GM21723 (cell line): ENCODE data around the gene DGLUCY.
"Not testable (repeated sequence)": the region's sequence is repeated elsewhere in the genome, so short reads cannot be mapped to it uniquely, and the experiment has no call there.

ENCODE experiments used
- ATAC-seq: cut with Tn5 transposase; IDR thresholded peaks from one replicate; pipeline ENCODE4 v1.9.1; 2021; ENCODE audit warnings: mild to moderate bottlenecking, moderate library complexity; ENCODE audit not compliant: unreplicated experiment

Gene DGLUCY

GRCh38 chr14:91167380-91167770, 53.5 kb downstream of the DGLUCY start:
- ATAC-seq, result no peak

DNA sequence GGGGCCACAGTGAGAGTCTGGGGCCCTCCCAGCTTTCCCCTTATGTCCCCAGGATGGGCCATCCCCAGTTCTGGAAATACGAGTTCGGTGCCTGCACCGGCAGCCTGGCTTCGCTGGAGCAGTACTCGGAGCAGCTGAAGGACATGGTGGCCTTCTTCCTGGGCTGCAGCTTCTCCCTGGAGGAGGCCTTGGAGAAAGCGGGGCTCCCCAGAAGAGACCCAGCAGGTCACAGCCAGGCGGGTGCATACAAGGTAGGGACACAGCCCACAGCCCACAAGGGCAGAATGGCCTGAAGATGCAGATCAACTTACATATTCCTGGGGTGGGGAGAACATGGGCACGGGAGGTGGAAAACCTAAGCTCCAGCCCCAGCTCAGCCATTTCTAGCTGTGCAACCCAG, 56.1 kb downstream of the DGLUCY start:
- ATAC-seq, result no peak

DNA sequence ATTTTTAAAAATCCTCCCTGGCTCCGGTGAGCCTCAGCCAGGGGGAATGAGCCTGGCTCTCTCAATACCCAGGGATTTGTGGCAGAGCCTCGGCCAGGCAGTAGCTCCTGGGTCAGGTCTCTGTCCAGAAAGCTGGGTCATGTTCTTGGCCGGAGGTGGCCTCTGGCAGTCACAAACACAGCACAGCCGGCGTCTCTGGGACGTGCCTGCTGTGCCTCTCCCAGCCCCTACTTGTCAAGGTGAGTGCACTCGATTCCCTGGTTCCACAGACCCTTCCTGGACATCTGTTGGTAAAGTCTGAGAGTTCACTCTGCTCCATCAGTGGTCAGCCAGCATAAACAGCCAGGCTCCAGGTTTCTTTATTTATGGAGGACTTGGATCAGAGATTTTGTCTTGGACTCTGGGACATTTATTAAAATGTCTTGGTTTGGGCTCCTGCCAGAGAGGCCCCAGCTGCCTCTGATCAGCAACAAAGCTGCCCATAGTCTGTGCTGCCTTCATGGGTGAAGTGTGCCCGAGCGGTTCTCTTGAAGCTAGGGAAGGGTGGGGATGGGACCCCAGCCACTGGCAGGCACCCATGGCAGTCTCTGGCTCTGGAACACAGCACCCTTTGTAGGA, 56.7 kb downstream of the DGLUCY start:
- ATAC-seq, result no peak

- ATAC-seq, result no peak
Observed at GRCh38 chr14:91171291-91171690, 57.4 kb downstream of the DGLUCY start.

DNA sequence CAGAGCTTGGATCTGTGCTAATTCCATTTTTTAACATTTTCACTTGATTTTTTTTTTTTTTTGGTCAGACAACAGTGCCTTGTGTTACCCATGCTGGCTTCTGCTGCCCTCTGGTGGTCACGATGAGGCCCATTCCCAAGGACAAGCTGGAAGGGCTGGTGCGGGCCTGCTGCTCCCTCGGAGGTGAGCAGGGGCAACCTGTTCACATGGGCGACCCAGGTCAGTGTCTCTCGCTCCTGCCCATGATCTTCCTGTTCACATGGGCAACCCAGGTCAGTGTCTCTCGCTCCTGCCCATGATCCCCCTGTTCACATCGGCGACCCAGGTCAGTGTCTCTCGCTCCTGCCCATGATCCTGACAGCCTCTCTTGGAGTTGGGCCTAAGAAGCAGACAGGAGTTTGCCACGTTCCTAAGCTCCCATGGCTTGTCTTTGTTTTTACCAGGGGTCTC, 59.4 kb downstream of the DGLUCY start:
- ATAC-seq, result peak; percentile 46

DNA sequence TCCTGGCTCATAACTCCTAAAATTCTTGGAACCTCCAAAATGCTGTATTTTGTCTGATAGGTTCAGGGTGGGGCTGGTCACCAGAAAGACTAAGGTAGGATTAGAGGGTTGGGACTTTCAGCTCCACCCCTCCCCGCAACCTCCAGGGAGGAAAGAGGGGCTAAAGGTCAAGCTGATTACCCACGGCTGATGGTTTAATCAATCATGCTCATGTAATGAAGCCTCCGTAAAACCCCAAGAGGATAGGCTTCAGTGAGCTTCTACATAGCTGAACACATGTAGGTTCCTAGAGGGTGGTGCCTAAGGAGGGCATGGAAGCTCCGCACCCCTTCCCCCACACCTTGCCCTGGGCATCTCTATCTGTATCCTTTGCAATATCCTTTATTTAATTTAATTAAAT, 60.0 kb downstream of the DGLUCY start:
- no peak for ATAC-seq

GRCh38 chr14:91175291-91176201, 61.7 kb downstream of the DGLUCY start:
- ATAC-seq, result no peak

- peak; percentile 56 for ATAC-seq
Observed at GRCh38 chr14:91177073-91178034, 63.5 kb downstream of the DGLUCY start.

DNA sequence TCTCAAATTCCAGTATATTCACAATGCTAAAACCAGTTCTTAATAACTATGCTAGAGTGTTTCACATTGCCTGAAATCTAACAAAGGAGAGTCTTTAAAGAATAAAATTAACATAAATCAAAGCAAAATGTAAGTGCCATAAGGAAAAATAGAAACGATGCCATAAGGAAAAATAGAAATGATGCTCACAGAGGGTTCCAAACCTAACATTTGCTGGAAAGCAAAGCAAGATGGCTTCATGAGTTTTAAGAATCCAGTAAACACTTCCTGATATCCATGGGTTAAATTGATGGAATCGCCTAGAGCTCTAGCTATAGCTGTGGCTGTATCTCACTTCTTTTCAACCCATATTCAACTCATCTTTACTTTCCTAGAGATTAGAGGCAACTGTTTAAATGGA, 66.7 kb downstream of the DGLUCY start:
- ATAC-seq, result no peak

- ATAC-seq, result not testable (repeated sequence)
Observed at GRCh38 chr14:91182753-91183152, 68.9 kb downstream of the DGLUCY start.

GRCh38 chr14:91184559-91184958, 70.7 kb downstream of the DGLUCY start:
- no peak for ATAC-seq

DNA sequence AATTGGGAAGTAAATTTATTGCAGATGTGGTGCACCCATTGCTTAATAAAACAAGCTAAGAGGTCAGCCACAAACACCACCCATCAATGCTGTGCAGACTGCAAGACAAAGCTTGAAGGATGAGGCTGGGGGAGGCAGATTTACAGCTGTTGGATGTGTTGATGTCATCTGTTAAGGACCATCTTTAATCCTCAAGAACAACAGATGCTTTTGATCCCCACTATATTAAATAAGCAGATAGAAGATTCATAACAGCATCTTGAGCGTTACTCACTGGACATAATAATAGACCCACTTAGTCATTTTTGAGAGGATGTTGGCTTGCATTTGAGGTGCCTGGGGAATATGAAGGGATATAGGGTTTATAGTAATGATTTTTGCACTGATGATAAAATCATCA, 71.8 kb downstream of the DGLUCY start:
- no peak for ATAC-seq

DNA sequence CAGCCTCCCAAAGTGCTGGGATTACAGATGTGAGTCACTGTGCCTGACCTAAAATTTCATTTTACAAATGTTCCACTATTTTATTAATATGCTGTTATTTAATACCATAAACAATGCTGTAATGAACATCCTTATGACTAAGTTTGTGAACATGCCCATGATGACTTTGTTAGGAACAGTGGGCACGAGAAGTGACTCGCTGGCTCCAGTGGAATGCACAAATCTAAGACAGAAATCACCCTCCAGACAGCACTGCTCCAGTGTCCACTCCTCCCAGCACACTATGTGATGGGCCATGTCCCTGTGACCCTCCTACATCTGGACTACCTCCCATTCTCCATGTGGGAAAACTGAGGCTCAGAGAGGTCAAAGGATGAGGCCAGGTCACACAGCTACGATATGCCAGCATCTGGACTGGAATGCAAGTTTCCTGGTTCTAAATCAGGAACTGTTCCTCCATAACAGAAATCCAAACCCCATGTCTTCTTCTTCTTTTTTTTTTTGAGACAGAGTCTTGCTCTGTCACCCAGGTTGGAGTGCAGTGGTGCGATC, 72.7 kb downstream of the DGLUCY start:
- ATAC-seq, result no peak

DNA sequence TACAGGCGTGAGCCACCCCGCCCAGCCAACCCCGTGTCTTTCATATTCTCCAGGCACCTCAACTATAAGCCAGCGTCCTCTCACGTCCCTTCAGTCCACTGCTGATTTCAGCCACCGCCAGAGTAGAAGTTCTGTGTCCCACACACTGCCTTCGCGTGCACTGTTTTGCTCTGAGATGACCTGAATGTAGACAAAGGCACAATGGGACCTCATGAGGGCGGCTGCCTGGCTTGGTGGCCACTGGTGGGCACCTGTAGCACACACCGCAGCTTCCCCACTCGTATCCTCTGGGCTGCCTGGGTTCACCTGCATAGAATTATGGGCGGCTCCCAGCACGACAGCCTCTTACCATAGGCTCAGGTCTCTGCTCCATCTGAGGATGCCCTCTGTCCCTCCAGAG, 73.4 kb downstream of the DGLUCY start:
- no peak for ATAC-seq

GRCh38 chr14:91190853-91191252, 77.0 kb downstream of the DGLUCY start:
- ATAC-seq, result no peak

DNA sequence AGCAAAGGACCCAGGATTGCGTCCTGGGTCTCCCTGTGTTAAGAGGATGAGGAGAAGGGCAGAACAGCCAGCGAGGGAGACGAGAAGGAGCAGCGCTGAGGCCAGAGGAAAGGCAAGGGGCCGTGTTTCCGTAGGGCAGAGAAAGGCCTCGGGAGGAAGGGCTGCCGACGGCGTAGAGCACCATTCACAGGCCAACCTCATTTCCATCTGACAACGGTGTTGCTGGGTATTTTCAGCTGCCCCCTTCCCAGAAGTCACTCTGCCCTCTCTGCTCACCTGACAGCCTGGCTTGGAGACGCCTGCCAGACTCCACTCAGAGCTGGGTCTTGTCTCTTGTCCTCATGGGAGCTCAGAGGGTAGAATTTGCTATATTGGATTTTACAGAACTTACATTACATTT, 79.2 kb downstream of the DGLUCY start:
- ATAC-seq, result no peak

DNA sequence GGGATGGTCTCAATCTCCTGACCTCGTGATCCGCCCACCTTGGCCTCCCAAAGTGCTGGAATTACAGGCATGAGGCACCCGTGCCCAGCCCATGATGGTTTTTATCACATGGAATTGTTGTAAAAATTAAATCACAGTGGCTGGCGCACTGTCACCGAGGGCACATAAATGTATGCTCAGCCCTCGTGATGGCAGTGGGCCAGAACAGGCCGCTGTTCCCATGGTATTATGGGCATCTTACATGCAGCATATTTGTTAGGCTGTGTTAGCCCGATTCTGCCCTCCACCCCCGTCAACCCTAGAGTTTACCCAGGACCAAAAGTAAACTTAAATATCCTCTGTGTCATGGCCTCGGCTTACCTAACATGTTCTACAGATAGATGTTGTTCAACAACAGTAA, 82.0 kb downstream of the DGLUCY start:
- no peak for ATAC-seq

- ATAC-seq, result no peak
Observed at GRCh38 chr14:91197631-91198030, 83.8 kb downstream of the DGLUCY start.

DNA sequence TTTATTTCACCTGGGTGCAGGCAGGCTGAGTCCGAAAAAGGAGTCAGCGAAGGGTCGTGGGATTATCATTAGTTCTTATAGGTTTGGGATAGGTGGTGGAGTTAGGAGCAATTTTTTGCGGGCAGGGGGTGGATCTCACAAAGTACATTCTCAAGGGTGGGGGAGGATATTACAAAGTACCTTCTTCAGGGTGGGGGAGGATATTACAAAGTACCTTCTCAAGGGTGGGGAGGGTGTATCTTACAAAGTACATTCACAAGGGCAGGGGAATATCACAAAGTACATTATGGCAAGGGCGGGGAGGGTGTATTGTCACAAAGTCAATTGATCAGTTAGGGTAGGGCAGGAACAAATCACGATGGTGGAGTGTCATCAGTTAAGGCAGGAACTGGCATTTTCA, 86.9 kb downstream of the DGLUCY start:
- not testable (repeated sequence) for ATAC-seq

GRCh38 chr14:91202234-91202974, 88.5 kb downstream of the DGLUCY start:
- ATAC-seq, result no peak
